ENCODE measurements around the gene NDEL1. TPM values are rescaled to one million over a fixed set of nuclear protein-coding genes. Genes with fewer than 3 reads are reported as not detected.

The NDEL1 gene
- total and polyA plus RNA-seq, 5 donors from 2014 or later, result 45.6 to 240 (median 60.9) TPM

- peaks cover 73% of the 10 kb centered on the region for H3K36me3 ChIP-seq (ENCODE audit: control insufficient read depth, insufficient read depth, low read length)
- H3K4me3 Mint-ChIP-seq, result peak overlapping the region in 1 of 4 donors; percentile 22
- DNase-seq, result no peak
- H3K9me3 Mint-ChIP-seq, result peaks cover 0 to 2% (median 0%) of the 10 kb centered on the region in 7 donors
- H3K36me3 Mint-ChIP-seq, result peaks cover 57% of the 10 kb centered on the region
- no peaks in the 10 kb centered on the region for H3K27me3 Mint-ChIP-seq
- no peaks in the 10 kb centered on the region for H3K4me1 ChIP-seq (ENCODE audit: control insufficient read depth, insufficient read depth, low read length, poor library complexity, severe bottlenecking)
- no peaks in the 10 kb centered on the region for H3K9me3 ChIP-seq (ENCODE audit: control insufficient read depth in 2 of 2, low read length in 2 of 2)
- no peaks in the 10 kb centered on the region for H3K27me3 ChIP-seq (ENCODE audit: control insufficient read depth, insufficient read depth, low read length)
- H3K4me3 ChIP-seq (ENCODE audit: low read depth, low read length), result no peak overlapping the region
- ATAC-seq (ENCODE audit: low read depth in 2 of 2), result no peak
- no peak overlapping the region for H3K27ac Mint-ChIP-seq
- no peak overlapping the region for H3K27ac ChIP-seq (ENCODE audit: insufficient read depth, low read length, poor library complexity, severe bottlenecking)
- H3K4me1 Mint-ChIP-seq, result peaks cover 0 to 4% (median 3%) of the 10 kb centered on the region in 4 donors
Measured at GRCh38 chr17:8473451-8474192, 37.9 kb downstream of the NDEL1 start.

- H3K9me3 ChIP-seq (ENCODE audit: control insufficient read depth in 2 of 2, low read length in 2 of 2), result no peaks in the 10 kb centered on the region
- no peaks in the 10 kb centered on the region for H3K4me1 ChIP-seq (ENCODE audit: control insufficient read depth, insufficient read depth, low read length, poor library complexity, severe bottlenecking)
- H3K36me3 ChIP-seq (ENCODE audit: control insufficient read depth, insufficient read depth, low read length), result peaks cover 70% of the 10 kb centered on the region
- no peaks in the 10 kb centered on the region for H3K27me3 Mint-ChIP-seq
- H3K4me3 Mint-ChIP-seq, result no peak overlapping the region
- peaks cover 59% of the 10 kb centered on the region for H3K36me3 Mint-ChIP-seq
- peaks cover 0 to 6% (median 3%) of the 10 kb centered on the region in 4 donors for H3K4me1 Mint-ChIP-seq
- no peak for DNase-seq
- no peak overlapping the region for H3K4me3 ChIP-seq (ENCODE audit: low read depth, low read length)
- H3K27me3 ChIP-seq (ENCODE audit: control insufficient read depth, insufficient read depth, low read length), result no peaks in the 10 kb centered on the region
- H3K27ac ChIP-seq (ENCODE audit: insufficient read depth, low read length, poor library complexity, severe bottlenecking), result no peak overlapping the region
- peaks cover 0 to 2% (median 0%) of the 10 kb centered on the region in 7 donors for H3K9me3 Mint-ChIP-seq
- H3K27ac Mint-ChIP-seq, result no peak overlapping the region
- no peak for ATAC-seq (ENCODE audit: low read depth in 2 of 2)
Measured at GRCh38 chr17:8474826-8475225, 39.1 kb downstream of the NDEL1 start.

- Mint-ChIP-seq H3K4me3 (no peak overlapping the region), H3K27ac (peak overlapping the region in 1 of 3 donors; percentile 34), H3K4me1 (peaks cover 0 to 6% (median 3%) of the 10 kb centered on the region in 4 donors), H3K36me3 (peaks cover 60% of the 10 kb centered on the region), H3K27me3 (no peaks in the 10 kb centered on the region), H3K9me3 (peaks cover 0 to 2% (median 0%) of the 10 kb centered on the region in 7 donors)
- no peaks in the 10 kb centered on the region for H3K27me3 ChIP-seq (ENCODE audit: control insufficient read depth, insufficient read depth, low read length)
- ATAC-seq (ENCODE audit: low read depth in 2 of 2) (no peak), DNase-seq (no peak)
- H3K4me3 ChIP-seq (ENCODE audit: low read depth, low read length), result no peak overlapping the region
- H3K27ac ChIP-seq (ENCODE audit: insufficient read depth, low read length, poor library complexity, severe bottlenecking), result no peak overlapping the region
- peaks cover 66% of the 10 kb centered on the region for H3K36me3 ChIP-seq (ENCODE audit: control insufficient read depth, insufficient read depth, low read length)
- H3K4me1 ChIP-seq (ENCODE audit: control insufficient read depth, insufficient read depth, low read length, poor library complexity, severe bottlenecking), result no peaks in the 10 kb centered on the region
- H3K9me3 ChIP-seq (ENCODE audit: control insufficient read depth in 2 of 2, low read length in 2 of 2), result no peaks in the 10 kb centered on the region
Measured at GRCh38 chr17:8475227-8475626, 39.5 kb downstream of the NDEL1 start.

- ATAC-seq (ENCODE audit: low read depth in 2 of 2) (no peak), DNase-seq (no peak)
- H3K27ac ChIP-seq (ENCODE audit: insufficient read depth, low read length, poor library complexity, severe bottlenecking), result no peak overlapping the region
- H3K4me1 ChIP-seq (ENCODE audit: control insufficient read depth, insufficient read depth, low read length, poor library complexity, severe bottlenecking), result no peaks in the 10 kb centered on the region
- Mint-ChIP-seq H3K9me3 (peaks cover 0 to 2% (median 0%) of the 10 kb centered on the region in 7 donors), H3K4me1 (peaks cover 0 to 6% (median 3%) of the 10 kb centered on the region in 4 donors), H3K27ac (no peak overlapping the region), H3K36me3 (peaks cover 64% of the 10 kb centered on the region), H3K27me3 (no peaks in the 10 kb centered on the region), H3K4me3 (no peak overlapping the region)
- no peaks in the 10 kb centered on the region for H3K27me3 ChIP-seq (ENCODE audit: control insufficient read depth, insufficient read depth, low read length)
- H3K9me3 ChIP-seq (ENCODE audit: control insufficient read depth in 2 of 2, low read length in 2 of 2), result no peaks in the 10 kb centered on the region
- H3K36me3 ChIP-seq (ENCODE audit: control insufficient read depth, insufficient read depth, low read length), result peaks cover 62% of the 10 kb centered on the region
- H3K4me3 ChIP-seq (ENCODE audit: low read depth, low read length), result no peak overlapping the region
Measured at GRCh38 chr17:8475781-8476180, 40.1 kb downstream of the NDEL1 start.

- no peak for ATAC-seq (ENCODE audit: low read depth in 2 of 2)
- DNase-seq, result no peak
Measured at GRCh38 chr17:8476741-8477140, 41.1 kb downstream of the NDEL1 start.

GRCh38 chr17:8477171-8477570 lies 41.5 kb downstream of the NDEL1 start:
- Mint-ChIP-seq H3K27ac (no peak overlapping the region), H3K36me3 (peaks cover 59% of the 10 kb centered on the region), H3K4me1 (peaks cover 0 to 4% (median 1%) of the 10 kb centered on the region in 4 donors), H3K27me3 (no peaks in the 10 kb centered on the region), H3K9me3 (peaks cover 0 to 2% (median 0%) of the 10 kb centered on the region in 7 donors), H3K4me3 (no peak overlapping the region)
- H3K27ac ChIP-seq (ENCODE audit: insufficient read depth, low read length, poor library complexity, severe bottlenecking), result no peak overlapping the region
- no peaks in the 10 kb centered on the region for H3K27me3 ChIP-seq (ENCODE audit: control insufficient read depth, insufficient read depth, low read length)
- no peak for DNase-seq
- no peak for ATAC-seq (ENCODE audit: low read depth in 2 of 2)
- peaks cover 50% of the 10 kb centered on the region for H3K36me3 ChIP-seq (ENCODE audit: control insufficient read depth, insufficient read depth, low read length)
- H3K9me3 ChIP-seq (ENCODE audit: control insufficient read depth in 2 of 2, low read length in 2 of 2), result no peaks in the 10 kb centered on the region
- H3K4me3 ChIP-seq (ENCODE audit: low read depth, low read length), result no peak overlapping the region
- no peaks in the 10 kb centered on the region for H3K4me1 ChIP-seq (ENCODE audit: control insufficient read depth, insufficient read depth, low read length, poor library complexity, severe bottlenecking)

More at GRCh38 chr17:8476741-8477140, 41.1 kb downstream of the NDEL1 start:
- Histone ChIP-seq H3K4me1 (ENCODE audit: control insufficient read depth, insufficient read depth, low read length, poor library complexity, severe bottlenecking) (no peaks in the 10 kb centered on the region), H3K36me3 (ENCODE audit: control insufficient read depth, insufficient read depth, low read length) (peaks cover 55% of the 10 kb centered on the region), H3K27ac (ENCODE audit: insufficient read depth, low read length, poor library complexity, severe bottlenecking) (no peak overlapping the region), H3K4me3 (ENCODE audit: low read depth, low read length) (no peak overlapping the region), H3K9me3 (ENCODE audit: control insufficient read depth in 2 of 2, low read length in 2 of 2) (no peaks in the 10 kb centered on the region), H3K27me3 (ENCODE audit: control insufficient read depth, insufficient read depth, low read length) (no peaks in the 10 kb centered on the region)
- H3K9me3 Mint-ChIP-seq, result peaks cover 0 to 2% (median 0%) of the 10 kb centered on the region in 7 donors
- no peak overlapping the region for H3K27ac Mint-ChIP-seq
- H3K27me3 Mint-ChIP-seq, result no peaks in the 10 kb centered on the region
- H3K36me3 Mint-ChIP-seq, result peaks cover 63% of the 10 kb centered on the region
- H3K4me1 Mint-ChIP-seq, result peaks cover 0 to 4% (median 1%) of the 10 kb centered on the region in 4 donors
- H3K4me3 Mint-ChIP-seq, result no peak overlapping the region

- H3K27ac Mint-ChIP-seq, result peak overlapping the region in 1 of 3 donors; percentile 79
- DNase-seq (no peak), ATAC-seq (ENCODE audit: low read depth in 2 of 2) (no peak)
- peaks cover 0 to 2% (median 0%) of the 10 kb centered on the region in 7 donors for H3K9me3 Mint-ChIP-seq
- H3K4me3 Mint-ChIP-seq, result no peak overlapping the region
- no peaks in the 10 kb centered on the region for H3K4me1 ChIP-seq (ENCODE audit: control insufficient read depth, insufficient read depth, low read length, poor library complexity, severe bottlenecking)
- H3K36me3 Mint-ChIP-seq, result peaks cover 58% of the 10 kb centered on the region
- no peaks in the 10 kb centered on the region for H3K9me3 ChIP-seq (ENCODE audit: control insufficient read depth in 2 of 2, low read length in 2 of 2)
- H3K4me1 Mint-ChIP-seq, result peaks cover 0 to 4% (median 1%) of the 10 kb centered on the region in 4 donors
- no peak overlapping the region for H3K27ac ChIP-seq (ENCODE audit: insufficient read depth, low read length, poor library complexity, severe bottlenecking)
- H3K36me3 ChIP-seq (ENCODE audit: control insufficient read depth, insufficient read depth, low read length), result peaks cover 46% of the 10 kb centered on the region
- no peaks in the 10 kb centered on the region for H3K27me3 ChIP-seq (ENCODE audit: control insufficient read depth, insufficient read depth, low read length)
- H3K4me3 ChIP-seq (ENCODE audit: low read depth, low read length), result no peak overlapping the region
- no peaks in the 10 kb centered on the region for H3K27me3 Mint-ChIP-seq
Measured at GRCh38 chr17:8477715-8478441, 42.2 kb downstream of the NDEL1 start.
